HCT116 (cell line): ENCODE data around the gene DAZAP1.

Experiments
- ATF3 ChIP-seq: IDR thresholded peaks from 2 replicates; pipeline ENCODE4 v1.6.1; 2012
- EGR1 ChIP-seq: IDR thresholded peaks from 2 replicates; pipeline ENCODE4 v1.6.1; 2012; ENCODE audit warnings: low read depth
- POLR2A ChIP-seq: IDR thresholded peaks from 2 replicates; pipeline ENCODE4 v1.7.0; 2011; ENCODE audit warnings: borderline replicate concordance; ENCODE audit not compliant: insufficient read depth, insufficient read length; ENCODE audit errors: extremely low read depth
- POLR2AphosphoS5 ChIP-seq: IDR thresholded peaks from 2 replicates; pipeline ENCODE4 v1.6.1; 2011; ENCODE audit warnings: mild to moderate bottlenecking, low read depth, low read length, moderate library complexity
- SRF ChIP-seq: IDR thresholded peaks from 2 replicates; pipeline ENCODE4 v1.6.1; 2012; ENCODE audit warnings: low read depth
- ZFX ChIP-seq: fragments of 450-650 bp; IDR thresholded peaks from 2 replicates; pipeline ENCODE4 v1.6.1; 2017
- TF ChIP-seq, protein P1 (sequence below), 3 experiments: fragments of 200-600 bp in 1 of 3; sonication (generic) in 1 of 3; IDR thresholded peaks in 2 of 3; conservative IDR thresholded peaks in 1 of 3; 2 replicates each; pipeline ENCODE4 v1.5.1; 2012 to 2017; ENCODE audit warnings: low read depth in 2 of 3, low read length in 2 of 3, antibody characterized with exemption in 1 of 3, borderline replicate concordance in 1 of 3, control low read depth in 1 of 3, mild to moderate bottlenecking in 1 of 3, mixed read lengths in 1 of 3, mixed run types in 1 of 3, moderate library complexity in 1 of 3; ENCODE audit not compliant: insufficient read depth in 1 of 3

- TF ChIP-seq POLR2A (no peak), EGR1 (no peak), POLR2AphosphoS5 (no peak), SRF (no peak), ATF3 (no peak), ZFX (no peak)
- TF ChIP-seq, protein P1, sequence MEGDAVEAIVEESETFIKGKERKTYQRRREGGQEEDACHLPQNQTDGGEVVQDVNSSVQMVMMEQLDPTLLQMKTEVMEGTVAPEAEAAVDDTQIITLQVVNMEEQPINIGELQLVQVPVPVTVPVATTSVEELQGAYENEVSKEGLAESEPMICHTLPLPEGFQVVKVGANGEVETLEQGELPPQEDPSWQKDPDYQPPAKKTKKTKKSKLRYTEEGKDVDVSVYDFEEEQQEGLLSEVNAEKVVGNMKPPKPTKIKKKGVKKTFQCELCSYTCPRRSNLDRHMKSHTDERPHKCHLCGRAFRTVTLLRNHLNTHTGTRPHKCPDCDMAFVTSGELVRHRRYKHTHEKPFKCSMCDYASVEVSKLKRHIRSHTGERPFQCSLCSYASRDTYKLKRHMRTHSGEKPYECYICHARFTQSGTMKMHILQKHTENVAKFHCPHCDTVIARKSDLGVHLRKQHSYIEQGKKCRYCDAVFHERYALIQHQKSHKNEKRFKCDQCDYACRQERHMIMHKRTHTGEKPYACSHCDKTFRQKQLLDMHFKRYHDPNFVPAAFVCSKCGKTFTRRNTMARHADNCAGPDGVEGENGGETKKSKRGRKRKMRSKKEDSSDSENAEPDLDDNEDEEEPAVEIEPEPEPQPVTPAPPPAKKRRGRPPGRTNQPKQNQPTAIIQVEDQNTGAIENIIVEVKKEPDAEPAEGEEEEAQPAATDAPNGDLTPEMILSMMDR (IDR thresholded peaks at IDR 0.05 in 2 of 3, conservative IDR thresholded peaks at IDR 0.05 in 1 of 3; ENCODE audit: borderline replicate concordance in 1 of 3, insufficient read depth in 1 of 3, low read depth in 2 of 3, low read length in 2 of 3): no peak
Measured at GRCh38 chr19:1399079-1399478, 8.3 kb upstream of the DAZAP1 start.
